AG04450 (cell line): ENCODE results near the gene ACTRT2. TPM values are rescaled to one million over a fixed set of nuclear protein-coding genes. Genes with fewer than 3 reads are reported as not detected.

Experiments used
- CTCF ChIA-PET: fragments of 300-600, 350-600 bp; formaldehyde crosslinking; extraction: SDS; loops from one replicate; lab custom pipeline; 2022; ENCODE audit warnings: antibody characterized with exemption, inconsistent platforms; lab: Charles Lee
- POLR2A ChIA-PET: fragments of 350-600 bp; formaldehyde crosslinking; extraction: SDS; loops from one replicate; lab custom pipeline; 2021; ENCODE audit warnings: antibody characterized with exemption, inconsistent platforms; lab: Yijun Ruan, JAX
- DNase-seq: peaks from one replicate; pipeline ENCODE4 v3.0.0-alpha.2; 2011; ENCODE audit warnings: low read depth, low spot score
- H3K27ac ChIP-seq: one replicate; pipeline ENCODE4 v1.5.1; 2012; ENCODE audit warnings: low read depth, low read length, control low read depth
- H3K27me3 ChIP-seq: one replicate; pipeline ENCODE4 v1.6.0; 2012; ENCODE audit warnings: low read length; ENCODE audit not compliant: control insufficient read depth, insufficient read depth
- H3K4me3 ChIP-seq: 2 replicates; pipeline ENCODE4 v1.5.1; 2011; ENCODE audit warnings: mild to moderate bottlenecking, low read depth, low read length, control low read depth
- H3K9me3 ChIP-seq: 2 replicates; pipeline ENCODE4 v1.5.1; 2012; ENCODE audit warnings: low read length; ENCODE audit not compliant: control insufficient read depth, insufficient read depth
- CTCF ChIP-seq: IDR thresholded peaks from 2 replicates; pipeline ENCODE4 v1.5.1; 2011; ENCODE audit warnings: low read depth, low read length, control low read depth, inconsistent platforms
- polyA plus RNA-seq: library from polyadenylated mRNA; depleted of rRNA; stranded (reverse); fragments of >200 nt; gene quantifications from 2 replicates; pipeline ENCODE4 v1.2.3, GENCODE V29; 2011

ACTRT2 gene
- polyA plus RNA-seq, 1 experiment, result not detected

- TF ChIP-seq CTCF, result no peak
- Histone ChIP-seq H3K27ac (no peak overlapping the region), H3K9me3 (peaks cover 67% of the 10 kb centered on the region), H3K4me3 (no peak overlapping the region), H3K27me3 (no peaks in the 10 kb centered on the region)
- CTCF ChIA-PET, result no interaction called here
- DNase-seq, result no peak
- POLR2A ChIA-PET, result no interaction called here
These were observed 5.5 kb downstream of the ACTRT2 start for GRCh38 chr1:3026581-3027391.

- no peaks in the 10 kb centered on the region for H3K27me3 ChIP-seq
- no peak for DNase-seq
- ChIA-PET CTCF (no interaction called here), POLR2A (no interaction called here)
- TF ChIP-seq CTCF, result no peak
- peaks cover 67% of the 10 kb centered on the region for H3K9me3 ChIP-seq
- H3K4me3 ChIP-seq, result no peak overlapping the region
- H3K27ac ChIP-seq, result no peak overlapping the region
These were observed 6.5 kb downstream of the ACTRT2 start for GRCh38 chr1:3027611-3028371.

GRCh38 chr1:3028531-3029282 is 7.4 kb downstream of the ACTRT2 start:
- Histone ChIP-seq H3K4me3 (no peak overlapping the region), H3K9me3 (peaks cover 67% of the 10 kb centered on the region), H3K27ac (no peak overlapping the region), H3K27me3 (no peaks in the 10 kb centered on the region)
- DNase-seq, result no peak
- ChIA-PET POLR2A (no interaction called here), CTCF (no interaction called here)
- TF ChIP-seq CTCF, result no peak

DNA sequence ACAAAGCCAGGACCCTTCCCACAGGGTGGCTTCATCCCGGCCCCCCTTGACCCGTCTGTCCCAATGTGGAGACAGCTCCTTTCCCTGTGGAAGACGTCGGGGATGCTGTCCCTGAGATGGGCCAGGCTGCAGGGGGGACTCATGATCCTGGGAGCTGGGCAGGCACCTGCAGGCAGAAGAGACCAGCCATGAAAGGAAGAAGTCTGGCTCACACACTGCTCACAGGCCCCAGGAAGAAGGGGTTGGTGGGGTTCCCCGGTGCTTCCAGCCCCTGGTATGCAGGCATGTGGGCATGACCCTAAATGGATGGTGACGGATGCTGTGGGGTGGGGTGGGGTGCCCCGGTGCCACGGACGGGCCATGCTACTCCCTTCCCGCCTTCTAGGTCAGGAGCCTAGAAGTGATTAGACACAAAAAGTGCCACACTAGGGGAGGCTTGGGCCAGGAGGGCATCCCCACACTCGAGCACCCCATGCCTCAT is 8.3 kb downstream of the ACTRT2 start:
- CTCF ChIA-PET, result no interaction called here
- no peak overlapping the region for H3K27ac ChIP-seq
- POLR2A ChIA-PET, result no interaction called here
- no peak overlapping the region for H3K4me3 ChIP-seq
- H3K9me3 ChIP-seq, result peaks cover 67% of the 10 kb centered on the region
- no peaks in the 10 kb centered on the region for H3K27me3 ChIP-seq
- no peak for TF ChIP-seq CTCF
- no peak for DNase-seq
